22Rv1 (cell line): ENCODE measurements around the gene FKBP1B.
A peak's percentile ranks its signal among the peaks of the same experiment; 100 is the strongest.
"Not testable (repeated sequence)": the region's sequence is repeated elsewhere in the genome, so short reads cannot be mapped to it uniquely, and the experiment has no call there.

Experiments used
- H3K27ac ChIP-seq: fragments of 450-650 bp; 2 replicates; pipeline ENCODE4 v1.5.1; 2017
- ZFX ChIP-seq: fragments of 450-650 bp; IDR thresholded peaks from 2 replicates; pipeline ENCODE4 v1.6.1; 2017; ENCODE audit warnings: antibody characterized with exemption, borderline replicate concordance
- TF ChIP-seq, protein P1 (sequence below): fragments of 450-650 bp; IDR thresholded peaks from 2 replicates; pipeline ENCODE4 v1.5.1; 2017; ENCODE audit warnings: mild to moderate bottlenecking

The FKBP1B gene

DNA sequence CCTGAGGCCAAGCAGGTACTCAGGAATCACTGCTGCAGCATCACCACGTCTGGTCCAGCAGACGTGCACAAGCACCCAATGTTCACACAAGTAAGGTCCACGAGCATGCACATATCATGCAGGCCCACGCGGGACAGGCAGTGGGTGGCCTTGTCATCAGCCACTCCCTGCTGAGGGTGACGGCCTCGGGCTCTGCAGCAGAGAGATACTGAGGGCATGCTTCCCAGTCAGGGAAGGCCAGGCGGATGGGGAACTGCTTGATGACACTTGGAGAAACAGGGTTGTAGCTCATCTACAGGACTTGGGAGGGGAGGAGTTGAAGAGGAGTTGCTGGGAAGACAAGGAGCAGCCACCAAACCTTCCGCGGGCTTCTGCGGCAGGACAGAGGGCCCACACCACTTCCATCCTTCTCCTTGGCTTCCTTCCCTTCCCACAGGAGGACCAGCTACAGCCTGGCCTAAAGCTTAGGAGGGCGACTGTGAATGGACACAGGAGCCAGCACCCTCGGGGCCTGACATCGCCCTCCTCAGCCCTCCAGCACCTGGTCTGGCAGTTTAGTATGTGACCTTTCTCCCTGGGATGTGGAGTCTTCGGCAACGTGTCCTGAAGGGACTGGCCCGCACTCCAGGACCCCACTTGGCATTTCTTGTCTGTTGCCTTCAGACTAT lies 24.4 kb upstream of the FKBP1B start:
- H3K27ac ChIP-seq, result no peak overlapping the region
- TF ChIP-seq, protein P1, sequence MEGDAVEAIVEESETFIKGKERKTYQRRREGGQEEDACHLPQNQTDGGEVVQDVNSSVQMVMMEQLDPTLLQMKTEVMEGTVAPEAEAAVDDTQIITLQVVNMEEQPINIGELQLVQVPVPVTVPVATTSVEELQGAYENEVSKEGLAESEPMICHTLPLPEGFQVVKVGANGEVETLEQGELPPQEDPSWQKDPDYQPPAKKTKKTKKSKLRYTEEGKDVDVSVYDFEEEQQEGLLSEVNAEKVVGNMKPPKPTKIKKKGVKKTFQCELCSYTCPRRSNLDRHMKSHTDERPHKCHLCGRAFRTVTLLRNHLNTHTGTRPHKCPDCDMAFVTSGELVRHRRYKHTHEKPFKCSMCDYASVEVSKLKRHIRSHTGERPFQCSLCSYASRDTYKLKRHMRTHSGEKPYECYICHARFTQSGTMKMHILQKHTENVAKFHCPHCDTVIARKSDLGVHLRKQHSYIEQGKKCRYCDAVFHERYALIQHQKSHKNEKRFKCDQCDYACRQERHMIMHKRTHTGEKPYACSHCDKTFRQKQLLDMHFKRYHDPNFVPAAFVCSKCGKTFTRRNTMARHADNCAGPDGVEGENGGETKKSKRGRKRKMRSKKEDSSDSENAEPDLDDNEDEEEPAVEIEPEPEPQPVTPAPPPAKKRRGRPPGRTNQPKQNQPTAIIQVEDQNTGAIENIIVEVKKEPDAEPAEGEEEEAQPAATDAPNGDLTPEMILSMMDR, result no peak
- TF ChIP-seq ZFX, result no peak

DNA sequence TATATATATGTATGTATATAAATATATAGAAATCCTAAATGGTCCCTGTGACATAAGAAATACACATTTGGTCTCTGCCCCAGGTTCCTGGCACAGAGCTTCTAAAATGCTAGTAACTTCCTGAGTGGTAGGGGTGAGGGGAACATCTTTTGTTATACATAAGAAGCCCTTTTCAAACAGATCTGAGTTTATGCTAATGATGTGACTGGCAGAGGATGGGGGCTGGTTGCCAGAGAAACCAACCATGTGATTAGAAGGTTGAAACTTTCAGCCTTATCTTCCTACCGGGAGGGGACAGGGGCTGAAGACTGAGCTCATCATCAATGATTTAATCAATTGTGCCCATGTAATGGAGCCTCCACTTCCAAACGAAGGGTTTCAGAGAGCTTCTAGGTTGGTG lies 23.3 kb upstream of the FKBP1B start:
- TF ChIP-seq, protein P1, result no peak
- no peak for TF ChIP-seq ZFX
- H3K27ac ChIP-seq, result no peak overlapping the region

DNA sequence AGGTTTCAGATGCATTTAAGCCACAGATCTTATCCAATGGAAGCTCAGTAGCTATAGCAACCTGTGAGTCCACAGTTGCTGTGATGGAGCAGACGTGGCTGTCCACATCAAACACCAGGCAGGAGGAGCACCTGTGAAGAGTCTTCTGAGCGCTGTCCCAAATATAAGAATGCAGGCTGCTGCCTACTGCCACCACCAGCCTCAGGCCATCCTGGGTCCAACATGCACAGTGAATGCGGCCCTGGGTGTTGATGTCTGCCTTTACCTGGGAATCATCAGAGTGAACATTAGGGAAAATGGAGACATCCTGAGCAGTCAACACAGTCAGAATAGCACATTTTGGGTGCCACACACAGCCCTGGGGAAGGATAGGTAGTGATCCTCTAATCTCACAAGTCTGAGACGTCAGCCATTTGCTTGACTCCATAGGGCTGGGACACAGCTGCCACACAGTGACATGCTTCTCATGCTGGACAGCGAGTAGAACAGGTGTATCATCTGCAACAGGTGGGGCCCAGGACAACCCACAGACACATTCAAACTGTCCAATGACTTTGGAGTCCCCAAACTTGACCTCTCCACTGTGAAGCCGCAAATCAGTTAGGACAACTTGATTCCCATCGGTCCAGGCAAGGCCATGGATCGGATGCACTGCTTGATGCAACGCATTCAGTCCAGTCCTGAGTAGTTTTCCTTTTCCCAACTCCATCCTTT lies 10.6 kb upstream of the FKBP1B start:
- TF ChIP-seq ZFX, result no peak
- TF ChIP-seq, protein P1, result no peak
- no peak overlapping the region for H3K27ac ChIP-seq

DNA sequence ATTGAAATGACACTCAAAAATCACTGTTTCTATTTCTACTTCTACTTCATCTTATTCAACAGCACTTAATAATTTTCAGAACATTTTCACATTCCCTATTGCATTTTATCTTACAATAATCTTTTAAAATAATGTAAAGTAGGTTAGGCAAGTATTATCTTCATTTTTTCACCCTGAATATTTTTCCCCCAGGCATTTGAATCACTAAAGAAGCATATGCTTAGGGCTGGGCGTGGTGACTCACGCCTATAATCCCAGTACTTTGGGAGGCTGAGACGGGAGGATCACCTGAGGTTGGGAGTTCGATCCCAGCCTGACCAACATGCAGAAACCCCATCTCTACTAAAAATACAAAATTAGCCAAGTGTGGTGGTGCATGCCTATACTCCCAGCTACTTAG lies 9.0 kb upstream of the FKBP1B start:
- TF ChIP-seq ZFX, result no peak
- TF ChIP-seq, protein P1, result no peak
- H3K27ac ChIP-seq, result no peak overlapping the region

DNA sequence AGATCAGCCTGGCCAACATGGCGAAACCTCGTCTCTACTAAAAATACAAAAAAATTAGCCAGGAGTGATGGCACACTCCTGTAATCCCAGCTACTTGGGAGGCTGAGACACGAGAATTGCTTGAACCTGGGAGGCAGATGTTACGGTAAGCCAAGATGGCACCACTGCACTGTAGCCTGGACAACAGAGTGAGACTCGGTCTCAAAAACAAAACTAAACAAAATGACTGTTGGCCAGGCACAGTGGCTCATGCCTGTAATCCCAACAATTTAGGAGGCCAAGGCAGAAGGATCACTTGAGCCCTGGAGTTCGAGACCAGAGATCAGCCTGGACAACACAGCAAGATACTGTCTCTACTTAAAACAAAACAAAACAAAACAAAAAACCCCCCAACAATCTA lies 6.4 kb upstream of the FKBP1B start:
- H3K27ac ChIP-seq, result not testable (repeated sequence)

DNA sequence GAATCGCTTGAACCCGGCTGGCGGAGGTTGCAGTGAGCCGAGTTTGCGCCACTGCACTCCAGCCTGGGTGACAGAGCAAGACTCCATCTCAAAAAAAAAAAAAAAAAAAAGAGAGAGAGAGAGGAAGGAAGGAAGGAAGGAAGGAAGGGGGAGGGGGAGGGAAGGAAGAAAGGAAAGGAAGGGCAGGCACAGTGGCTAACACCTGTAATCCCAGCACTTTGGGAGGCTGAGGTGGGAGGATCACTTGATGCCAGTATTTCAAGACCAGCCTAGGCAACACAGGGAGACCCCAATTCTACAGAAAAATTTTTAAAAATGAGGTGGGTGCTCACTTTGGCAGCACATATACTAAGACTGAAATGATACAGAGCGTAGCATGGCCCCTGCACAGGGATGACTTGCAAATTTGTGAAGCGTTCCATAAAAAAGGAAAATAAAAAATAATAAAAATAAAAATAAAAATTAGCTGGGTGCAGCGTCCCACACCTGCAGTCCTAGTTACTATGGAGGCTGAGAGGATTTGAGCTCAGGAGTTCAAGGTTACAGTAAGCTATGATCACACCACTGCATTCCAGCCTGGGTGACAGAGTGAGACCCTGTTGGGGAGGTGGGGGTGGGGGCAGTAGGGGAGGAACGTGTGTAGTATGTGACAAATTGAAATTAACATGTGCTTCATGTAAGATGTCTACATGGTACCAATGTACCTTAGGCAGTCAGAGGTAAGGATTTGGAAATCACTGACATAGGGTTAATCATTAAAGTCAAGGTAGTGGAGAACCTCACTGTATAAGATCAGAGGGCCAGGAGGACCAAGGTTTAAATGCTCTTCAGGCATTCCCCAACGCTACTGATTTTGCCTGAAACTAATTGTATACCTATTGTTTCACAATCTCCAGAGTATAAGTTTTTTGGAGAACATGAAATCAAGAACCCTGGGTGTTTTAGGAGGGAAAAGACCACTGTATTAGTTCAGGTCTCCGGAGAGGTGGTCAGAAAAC lies 3.7 kb upstream of the FKBP1B start:
- TF ChIP-seq ZFX, result no peak
- TF ChIP-seq, protein P1, result no peak
- H3K27ac ChIP-seq, result no peak overlapping the region

DNA sequence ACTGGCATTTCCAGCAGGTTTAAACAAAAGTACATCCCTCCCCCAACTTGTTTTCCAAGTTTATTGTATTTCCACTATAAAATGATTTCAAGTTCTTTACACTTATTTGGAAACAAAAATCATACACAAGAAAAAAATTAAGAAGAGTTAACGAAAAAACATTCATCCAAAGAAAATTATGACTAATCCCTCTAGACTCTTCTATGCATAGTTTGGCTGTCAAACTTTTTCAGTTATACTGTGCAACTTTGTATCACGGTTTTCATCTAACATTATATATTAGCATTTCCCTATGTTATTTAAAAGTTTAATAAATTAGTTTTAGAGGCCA lies 3.0 kb upstream of the FKBP1B start:
- TF ChIP-seq, protein P1, result no peak
- no peak for TF ChIP-seq ZFX
- H3K27ac ChIP-seq, result peak overlapping the region; percentile 77
